Effector memory CD4-positive, alpha-beta T cell (primary cell): Measurements from ENCODE around the gene VEGFA.

Experiments used
- DNase-seq, 3 donors: peaks; one replicate each; pipeline ENCODE4 v3.0.0-alpha.2; 2020
- H3K27ac ChIP-seq: 2 replicates; pipeline ENCODE4 v1.7.0; 2013; ENCODE audit warnings: mild to moderate bottlenecking, low read length, moderate library complexity; ENCODE audit not compliant: insufficient read depth, poor library complexity, severe bottlenecking
- H3K27me3 ChIP-seq: replicated peaks from 2 replicates; pipeline ENCODE4 v1.7.0; 2013; ENCODE audit warnings: mild to moderate bottlenecking, low read length; ENCODE audit not compliant: insufficient read depth, control insufficient read depth, poor library complexity, severe bottlenecking
- H3K36me3 ChIP-seq: 2 replicates; pipeline ENCODE4 v1.7.0; 2013; ENCODE audit warnings: mild to moderate bottlenecking, low read length, moderate library complexity; ENCODE audit not compliant: control insufficient read depth, insufficient read depth
- H3K4me1 ChIP-seq: 2 replicates; pipeline ENCODE4 v1.7.0; 2013; ENCODE audit warnings: low read length, mild to moderate bottlenecking; ENCODE audit not compliant: control insufficient read depth, insufficient read depth, poor library complexity, severe bottlenecking
- H3K4me3 ChIP-seq: 2 replicates; pipeline ENCODE4 v1.7.0; 2013; ENCODE audit warnings: low read length, low read depth, mild to moderate bottlenecking; ENCODE audit not compliant: insufficient read depth, poor library complexity, severe bottlenecking
- H3K9me3 ChIP-seq: 2 replicates; pipeline ENCODE4 v1.7.0; 2013; ENCODE audit warnings: mild to moderate bottlenecking, low read length, moderate library complexity; ENCODE audit not compliant: control insufficient read depth

The VEGFA gene

DNA sequence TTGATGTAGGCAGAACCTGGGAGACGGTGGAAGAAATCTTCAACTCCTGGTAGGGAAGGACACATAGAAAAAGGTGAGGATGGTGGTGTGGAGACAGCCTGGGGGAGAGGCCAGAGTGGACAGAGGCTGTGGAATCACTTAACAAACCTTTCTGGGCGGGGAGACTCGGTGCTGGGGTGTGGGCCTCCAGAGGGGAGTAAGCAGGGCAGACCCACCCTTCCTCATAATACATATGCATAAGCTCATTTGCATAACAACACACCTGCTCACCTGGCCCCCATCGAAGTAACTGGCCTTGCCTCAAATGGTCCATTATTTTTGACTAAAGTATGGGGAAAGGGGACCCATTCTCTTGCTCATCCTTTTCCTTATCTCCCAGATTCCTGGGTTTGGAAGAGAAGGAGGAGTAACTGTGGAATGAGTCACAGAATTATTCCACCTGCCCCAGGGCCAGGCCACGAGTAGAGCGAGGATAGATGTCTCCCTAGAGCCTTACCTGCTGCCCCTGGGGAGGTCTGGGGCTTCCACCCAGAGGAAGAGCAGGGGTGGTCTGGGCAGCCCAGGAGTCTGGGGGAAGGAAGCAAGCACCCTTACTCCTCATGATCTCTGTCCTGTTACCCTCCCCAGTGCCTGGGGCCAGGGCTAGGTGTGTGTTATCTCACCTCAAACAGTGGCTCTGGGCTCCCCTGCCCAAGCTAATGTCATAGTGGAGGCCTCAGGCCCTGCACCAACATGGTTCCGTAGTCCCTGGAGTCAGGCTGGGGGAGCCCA is 10.7 kb upstream of the VEGFA start:
- Histone ChIP-seq H3K4me3 (no peak overlapping the region), H3K4me1 (no peaks in the 10 kb centered on the region), H3K27me3 (no peaks in the 10 kb centered on the region), H3K36me3 (no peaks in the 10 kb centered on the region), H3K9me3 (no peaks in the 10 kb centered on the region), H3K27ac (no peak overlapping the region)
- no peak for DNase-seq

DNA sequence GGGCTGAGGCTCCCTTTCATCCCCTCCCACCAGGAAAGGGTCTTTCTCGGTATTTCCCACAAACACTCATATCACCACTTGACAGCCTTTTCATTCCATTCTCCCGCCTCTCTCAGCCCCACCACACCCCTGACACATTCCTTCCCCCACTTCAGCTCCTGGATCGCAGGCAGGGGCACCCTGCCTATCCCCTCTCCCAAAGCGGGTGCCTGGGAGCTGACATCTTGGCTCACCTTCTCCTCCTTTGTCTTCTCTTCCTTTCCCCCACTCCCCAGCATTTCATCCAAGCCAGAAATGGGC is 10.2 kb upstream of the VEGFA start:
- H3K36me3 ChIP-seq = no peaks in the 10 kb centered on the region
- DNase-seq = no peak
- H3K4me1 ChIP-seq = no peaks in the 10 kb centered on the region
- no peak overlapping the region for H3K4me3 ChIP-seq
- H3K27ac ChIP-seq = no peak overlapping the region
- H3K27me3 ChIP-seq = no peaks in the 10 kb centered on the region
- H3K9me3 ChIP-seq = no peaks in the 10 kb centered on the region

DNA sequence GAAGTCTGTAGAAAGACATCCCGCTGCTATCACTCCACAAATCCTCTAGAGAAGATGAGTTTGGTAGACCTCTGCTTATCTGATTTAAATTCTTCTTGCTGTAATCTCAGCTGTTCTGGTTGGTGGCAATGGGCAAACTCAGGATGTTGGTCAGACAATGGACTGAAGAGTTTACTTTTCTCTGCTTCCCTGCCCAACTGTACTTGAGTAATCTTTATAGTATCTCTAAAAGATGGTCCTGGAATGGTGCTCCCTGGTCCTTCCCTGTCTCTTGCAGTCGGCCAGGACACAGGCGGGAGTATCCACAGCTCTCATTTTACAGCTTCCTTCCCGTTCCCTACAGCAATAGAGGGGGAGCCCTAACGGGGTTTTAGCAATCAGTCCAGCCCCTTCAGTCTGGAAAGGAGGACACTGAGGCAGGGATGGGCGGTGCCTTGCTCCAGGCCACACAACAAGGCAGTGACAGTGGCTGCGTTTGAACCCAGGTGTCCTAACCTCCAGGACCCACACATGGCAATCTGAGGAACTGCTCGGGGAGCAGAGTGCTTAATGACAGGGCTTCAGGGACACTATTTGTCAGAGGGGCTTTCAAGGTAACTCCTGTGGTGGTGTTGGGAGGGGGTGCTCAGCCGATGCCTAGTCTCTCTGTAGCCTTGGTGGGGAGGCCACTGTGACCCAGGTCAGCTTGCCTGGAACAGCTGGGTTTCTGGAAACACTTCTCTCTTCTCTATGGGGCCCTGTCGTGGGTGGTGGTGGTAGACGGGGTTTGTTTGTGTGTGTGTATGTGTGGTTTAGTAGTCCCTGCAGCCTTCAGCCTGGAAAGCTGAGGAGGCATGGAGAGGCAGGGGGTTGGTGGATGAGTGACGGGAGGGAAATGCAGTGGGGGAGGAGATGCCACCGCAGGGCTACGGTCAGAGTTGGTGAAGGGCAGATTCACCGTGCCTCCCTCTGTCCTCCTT is 9.5 kb upstream of the VEGFA start:
- DNase-seq = no peak
- Histone ChIP-seq H3K4me3 (no peak overlapping the region), H3K4me1 (no peaks in the 10 kb centered on the region), H3K36me3 (no peaks in the 10 kb centered on the region), H3K27me3 (no peaks in the 10 kb centered on the region), H3K27ac (no peak overlapping the region), H3K9me3 (no peaks in the 10 kb centered on the region)

DNA sequence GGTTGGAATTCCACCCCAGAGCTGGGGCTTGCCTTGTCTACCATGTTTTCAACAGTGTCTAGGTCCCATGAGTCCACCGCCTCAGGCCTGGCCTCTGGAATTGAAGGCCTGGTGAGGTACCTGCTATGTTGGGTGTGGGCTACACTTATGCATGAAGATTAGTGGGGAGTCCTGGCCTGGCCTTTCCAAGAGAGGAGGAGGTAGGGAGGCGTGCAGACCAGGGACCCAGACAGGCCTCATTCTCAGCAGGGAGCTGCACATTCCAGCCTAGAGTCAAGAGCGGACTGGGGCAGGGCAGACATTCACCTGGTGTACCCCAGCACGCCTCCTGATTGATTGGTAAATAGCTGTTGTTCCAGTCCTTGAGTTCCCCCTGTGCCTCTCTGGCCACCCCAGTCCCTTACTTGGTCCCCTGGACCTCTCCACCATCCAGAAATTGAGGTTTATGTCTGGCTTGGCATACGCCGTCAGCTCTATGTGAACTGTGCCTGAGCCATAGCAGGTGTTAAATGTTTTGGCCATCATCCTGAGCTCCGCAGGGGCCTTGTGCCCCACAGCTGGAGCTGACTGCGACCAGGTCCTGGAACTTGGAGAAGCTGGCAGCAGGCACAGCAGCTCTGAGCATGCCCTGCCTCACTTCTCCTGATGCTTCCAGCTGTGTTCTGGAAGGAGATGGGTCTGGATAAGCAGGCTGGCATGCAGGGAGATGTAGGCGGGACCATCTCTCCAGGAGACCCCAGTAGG is 8.2 kb upstream of the VEGFA start:
- no peaks in the 10 kb centered on the region for H3K4me1 ChIP-seq
- no peaks in the 10 kb centered on the region for H3K9me3 ChIP-seq
- no peaks in the 10 kb centered on the region for H3K36me3 ChIP-seq
- H3K4me3 ChIP-seq = no peak overlapping the region
- no peak for DNase-seq
- no peaks in the 10 kb centered on the region for H3K27me3 ChIP-seq
- H3K27ac ChIP-seq = no peak overlapping the region

DNA sequence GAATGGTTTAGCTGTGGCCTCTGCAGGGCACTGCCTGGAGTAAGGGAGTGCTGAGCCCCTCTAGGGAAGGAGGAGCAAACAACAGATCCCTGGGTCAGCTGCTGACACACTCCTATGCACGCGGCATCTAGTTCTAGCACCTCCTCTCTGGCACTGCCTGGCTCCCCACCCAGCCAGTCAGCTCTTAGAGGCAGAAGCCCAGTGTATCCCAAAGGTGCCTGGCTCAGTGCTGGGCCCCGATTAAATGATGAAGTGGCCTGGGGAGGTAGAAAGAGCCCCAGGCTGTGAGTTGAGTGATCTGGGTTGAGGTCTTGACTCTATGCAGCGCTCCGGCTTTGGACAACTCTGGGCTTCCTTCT is 7.6 kb upstream of the VEGFA start:
- no peaks in the 10 kb centered on the region for H3K9me3 ChIP-seq
- no peak overlapping the region for H3K4me3 ChIP-seq
- H3K27ac ChIP-seq = no peak overlapping the region
- H3K4me1 ChIP-seq = no peaks in the 10 kb centered on the region
- DNase-seq = no peak
- no peaks in the 10 kb centered on the region for H3K27me3 ChIP-seq
- no peaks in the 10 kb centered on the region for H3K36me3 ChIP-seq

DNA sequence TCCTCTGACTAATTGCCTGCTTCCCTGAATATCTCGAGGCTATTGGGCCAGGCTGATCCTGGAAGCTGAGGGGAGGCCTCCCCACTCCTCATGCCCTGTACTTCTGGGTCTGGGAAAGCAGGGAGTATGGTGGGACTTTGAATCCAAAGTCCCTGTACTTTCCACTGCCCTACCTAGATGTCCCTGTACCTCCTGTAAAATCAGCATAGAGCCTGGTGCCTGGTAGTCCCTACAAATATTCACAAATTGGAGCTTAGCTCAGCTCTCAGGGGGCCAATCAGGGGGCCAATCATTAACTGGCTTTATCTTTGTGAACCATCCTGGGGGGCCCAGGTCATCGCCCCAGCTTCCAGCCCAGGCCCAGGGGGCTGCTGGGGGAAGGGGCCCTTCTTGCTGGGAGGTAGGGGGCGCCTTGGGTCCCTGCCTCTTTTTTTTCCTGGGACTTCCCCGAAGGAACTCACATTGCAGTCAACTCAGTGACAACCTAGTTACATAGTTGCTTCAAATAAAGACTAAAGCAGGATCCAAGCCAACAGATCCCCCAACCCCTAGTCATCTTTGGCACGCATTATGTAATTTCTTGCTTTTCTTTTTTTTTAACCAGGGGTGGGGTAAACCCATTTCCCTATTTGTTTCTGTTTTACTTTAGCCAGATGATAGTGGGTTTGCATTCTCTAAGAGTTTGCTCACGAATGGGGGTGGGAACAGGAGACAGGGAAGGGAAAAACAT is 6.9 kb upstream of the VEGFA start:
- Histone ChIP-seq H3K36me3 (no peaks in the 10 kb centered on the region), H3K9me3 (no peaks in the 10 kb centered on the region), H3K4me3 (no peak overlapping the region), H3K27ac (no peak overlapping the region), H3K27me3 (no peaks in the 10 kb centered on the region), H3K4me1 (no peaks in the 10 kb centered on the region)
- no peak for DNase-seq

DNA sequence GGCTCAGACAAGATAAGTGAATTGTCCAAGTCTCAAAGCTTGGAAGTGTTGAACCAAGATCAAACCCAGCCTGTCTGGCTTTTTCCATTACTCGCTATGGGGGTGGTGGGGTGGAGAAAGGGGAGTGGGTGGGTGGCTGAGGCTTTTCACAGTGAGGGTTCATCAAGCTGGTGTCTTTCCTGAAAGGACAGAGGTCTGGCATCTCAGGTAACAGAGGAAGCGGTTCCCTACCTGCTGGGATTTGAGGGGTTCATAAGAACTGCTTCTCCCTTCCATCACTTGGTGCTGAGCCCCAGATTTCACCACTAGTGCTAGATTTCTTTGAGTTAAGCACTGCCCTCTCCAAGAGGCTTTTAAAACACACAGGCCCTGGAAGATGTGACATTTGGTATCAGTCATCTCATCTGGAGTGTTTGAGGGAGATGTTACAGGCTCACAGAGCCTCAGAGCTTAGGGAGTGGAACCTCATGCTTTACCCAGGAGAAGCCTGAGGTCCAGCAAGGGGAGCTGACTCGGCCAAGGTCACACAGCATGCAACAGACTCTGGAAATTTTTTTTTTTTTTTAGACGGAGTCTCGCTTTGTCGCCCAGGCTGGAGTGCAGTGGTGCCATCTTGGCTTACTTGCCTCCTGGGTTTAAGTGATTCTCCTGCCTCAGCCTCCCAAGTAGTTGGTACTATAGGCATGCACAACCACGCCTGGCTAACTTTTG is 6.0 kb upstream of the VEGFA start:
- no peaks in the 10 kb centered on the region for H3K9me3 ChIP-seq
- no peaks in the 10 kb centered on the region for H3K36me3 ChIP-seq
- H3K4me1 ChIP-seq = no peaks in the 10 kb centered on the region
- no peak overlapping the region for H3K4me3 ChIP-seq
- DNase-seq = no peak
- no peak overlapping the region for H3K27ac ChIP-seq
- no peaks in the 10 kb centered on the region for H3K27me3 ChIP-seq

DNA sequence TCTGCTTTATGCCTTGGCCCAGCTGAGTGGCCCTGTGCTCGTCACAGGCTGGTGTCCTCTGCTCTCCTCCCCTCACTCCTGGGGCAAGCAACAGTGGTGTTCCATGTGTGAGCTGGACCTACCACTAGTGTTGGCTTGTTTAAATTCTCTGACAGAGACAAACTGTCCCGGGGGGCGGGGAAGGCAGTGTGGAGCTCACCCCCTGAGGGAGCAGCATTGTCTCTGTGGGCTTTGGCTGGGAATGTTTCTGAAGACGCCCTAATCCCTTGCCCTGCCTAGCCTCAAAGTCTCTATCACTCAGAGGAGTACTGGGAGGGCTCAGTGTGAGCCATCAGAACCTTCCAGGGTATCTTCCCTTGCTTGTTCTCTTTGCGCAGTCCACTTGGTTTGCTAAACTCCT is 5.2 kb upstream of the VEGFA start:
- H3K27me3 ChIP-seq = no peaks in the 10 kb centered on the region
- no peaks in the 10 kb centered on the region for H3K36me3 ChIP-seq
- DNase-seq = no peak
- no peak overlapping the region for H3K27ac ChIP-seq
- H3K4me1 ChIP-seq = peaks cover 3% of the 10 kb centered on the region
- H3K4me3 ChIP-seq = no peak overlapping the region
- no peaks in the 10 kb centered on the region for H3K9me3 ChIP-seq

DNA sequence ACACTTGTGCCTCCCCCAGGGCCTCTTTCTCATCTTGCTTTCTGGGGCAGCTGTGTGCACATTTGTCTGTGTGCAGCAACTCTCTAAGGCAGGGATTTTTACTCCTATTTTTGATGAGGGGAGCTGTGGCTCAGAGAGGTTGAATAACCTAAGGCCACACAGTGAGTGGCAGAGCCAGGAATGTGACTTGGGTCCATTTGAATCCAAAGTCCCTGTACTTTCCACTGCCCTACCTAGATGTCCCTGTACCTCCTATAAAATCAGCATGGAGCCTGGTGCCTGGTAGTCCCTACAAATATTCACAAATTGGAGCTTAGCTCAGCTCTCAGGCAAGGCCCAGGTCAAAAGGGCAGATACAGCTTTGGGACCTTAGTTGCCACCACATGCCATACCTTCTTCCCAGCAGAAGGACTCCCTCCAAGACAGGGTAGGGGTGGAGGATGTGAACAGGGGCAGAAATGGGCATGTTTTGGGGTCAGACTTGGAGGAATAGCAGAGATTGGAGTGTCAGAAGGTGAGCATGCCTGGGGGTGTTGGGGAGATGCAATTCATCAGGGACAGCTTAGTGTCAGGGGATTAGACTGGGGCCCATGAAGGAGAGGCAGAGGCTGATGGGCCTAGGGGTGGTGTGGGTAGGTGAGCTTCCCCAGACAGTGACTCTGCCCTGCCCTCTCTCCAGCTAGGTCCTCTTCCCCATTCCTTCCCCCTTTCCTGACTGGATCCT is 4.1 kb upstream of the VEGFA start:
- H3K27ac ChIP-seq = no peak overlapping the region
- H3K4me1 ChIP-seq = peaks cover 4% of the 10 kb centered on the region
- H3K27me3 ChIP-seq = no peaks in the 10 kb centered on the region

More for the DNA sequence above, 4.1 kb upstream of the VEGFA start:
- Histone ChIP-seq H3K9me3 (no peaks in the 10 kb centered on the region), H3K4me3 (no peak overlapping the region), H3K36me3 (no peaks in the 10 kb centered on the region)
- DNase-seq = no peak
